GM12873 (cell line): ENCODE results near the gene DENND4C.

Source experiments
- CTCF ChIP-seq: IDR thresholded peaks from 2 replicates; pipeline ENCODE4 v1.5.1; 2012; ENCODE audit warnings: low read depth, mild to moderate bottlenecking, moderate library complexity, low read length, control low read depth; ENCODE audit not compliant: insufficient read depth; ENCODE audit errors: missing control alignments

Gene DENND4C

GRCh38 chr9:19411316-19411715 lies 180.8 kb downstream of the DENND4C start:
- TF ChIP-seq CTCF = no peak

DNA sequence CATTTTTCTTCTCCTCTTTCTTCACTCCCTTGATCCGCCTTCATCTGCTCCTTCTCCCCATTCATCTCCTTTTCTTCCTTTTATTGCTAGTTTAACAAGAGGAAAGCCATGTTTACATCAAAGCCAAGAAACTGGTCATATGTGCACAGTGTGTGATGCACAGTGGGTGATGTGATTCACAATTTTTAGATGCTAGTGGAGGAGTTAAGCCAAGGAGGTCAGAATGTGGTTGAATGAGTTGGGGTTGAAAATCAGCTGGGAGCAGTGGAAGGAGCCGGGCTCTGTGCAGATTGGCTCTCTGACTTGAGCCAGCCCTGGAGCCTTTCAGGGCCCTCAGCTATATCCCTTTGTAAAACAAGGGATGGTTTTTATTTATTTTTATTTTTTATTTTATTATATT lies 185.7 kb downstream of the DENND4C start:
- no peak for TF ChIP-seq CTCF

DNA sequence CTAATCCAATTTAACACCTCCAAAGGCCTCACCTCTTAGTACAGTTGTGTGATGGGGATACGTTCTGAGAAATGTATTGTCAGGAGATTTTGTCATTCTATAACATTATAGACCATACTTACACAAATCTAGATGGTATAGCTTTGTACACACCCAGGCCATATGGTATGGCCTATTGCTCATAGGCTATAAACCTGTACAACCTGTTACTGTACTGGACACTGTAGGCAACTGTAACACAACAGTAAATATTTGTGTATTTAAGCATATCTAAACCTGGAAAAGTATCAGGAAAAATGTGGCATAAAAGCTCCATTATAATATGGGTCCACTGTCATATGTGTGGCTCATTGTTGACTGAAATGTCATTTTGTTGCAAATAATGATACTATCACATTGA lies 190.4 kb downstream of the DENND4C start:
- TF ChIP-seq CTCF = no peak
